Osteocyte (in vitro differentiated cells): ENCODE measurements around the gene TMBIM6. TPM values are rescaled to one million over a fixed set of nuclear protein-coding genes. Genes with fewer than 3 reads are reported as not detected.
"Not testable (repeated sequence)": the region's sequence is repeated elsewhere in the genome, so short reads cannot be mapped to it uniquely, and the experiment has no call there.

Experiments used
- DNase-seq: peaks from one replicate; pipeline ENCODE4 v3.0.0; 2021; ENCODE audit warnings: mixed read lengths; ENCODE audit not compliant: unreplicated experiment; ENCODE audit errors: extremely low spot score
- H3K27ac Mint-ChIP-seq: one replicate; pipeline ENCODE4 v1.8.0; 2021; ENCODE audit warnings: mild to moderate bottlenecking, mixed read lengths; ENCODE audit not compliant: unreplicated experiment
- H3K27me3 Mint-ChIP-seq: one replicate; pipeline ENCODE4 v1.8.0; 2021; ENCODE audit warnings: mixed read lengths; ENCODE audit not compliant: unreplicated experiment
- H3K36me3 Mint-ChIP-seq: one replicate; pipeline ENCODE4 v1.8.0; 2021; ENCODE audit warnings: mixed read lengths; ENCODE audit not compliant: unreplicated experiment
- H3K4me1 Mint-ChIP-seq: one replicate; pipeline ENCODE4 v1.8.0; 2021; ENCODE audit warnings: mixed read lengths; ENCODE audit not compliant: unreplicated experiment
- H3K4me3 Mint-ChIP-seq: one replicate; pipeline ENCODE4 v1.8.0; 2021; ENCODE audit warnings: mild to moderate bottlenecking, moderate library complexity, mixed read lengths; ENCODE audit not compliant: unreplicated experiment
- H3K9me3 Mint-ChIP-seq: one replicate; pipeline ENCODE4 v1.8.0; 2021; ENCODE audit warnings: mixed read lengths; ENCODE audit not compliant: unreplicated experiment
- CTCF ChIP-seq: fragments of 200-600 bp; sonication (generic); IDR thresholded peaks from 2 replicates; pipeline ENCODE4 v1.5.0; 2021; ENCODE audit warnings: antibody characterized with exemption, mild to moderate bottlenecking, moderate library complexity
- total RNA-seq: library from RNA; stranded (reverse); gene quantifications from 2 replicates; pipeline ENCODE4 v1.2.1, GENCODE V29; 2021

TMBIM6 gene
- total RNA-seq, 1 donor from 2014 or later, result 385 TPM

GRCh38 chr12:49777800-49778748 lies 36.7 kb downstream of the TMBIM6 start:
- H3K4me1 Mint-ChIP-seq, result peaks cover 7% of the 10 kb centered on the region
- peaks cover 15% of the 10 kb centered on the region for H3K27me3 Mint-ChIP-seq
- no peak overlapping the region for H3K4me3 Mint-ChIP-seq
- peak; percentile 71 for TF ChIP-seq CTCF
- no peaks in the 10 kb centered on the region for H3K9me3 Mint-ChIP-seq
- H3K36me3 Mint-ChIP-seq, result no peaks in the 10 kb centered on the region
- no peak for DNase-seq
- H3K27ac Mint-ChIP-seq, result no peak overlapping the region

DNA sequence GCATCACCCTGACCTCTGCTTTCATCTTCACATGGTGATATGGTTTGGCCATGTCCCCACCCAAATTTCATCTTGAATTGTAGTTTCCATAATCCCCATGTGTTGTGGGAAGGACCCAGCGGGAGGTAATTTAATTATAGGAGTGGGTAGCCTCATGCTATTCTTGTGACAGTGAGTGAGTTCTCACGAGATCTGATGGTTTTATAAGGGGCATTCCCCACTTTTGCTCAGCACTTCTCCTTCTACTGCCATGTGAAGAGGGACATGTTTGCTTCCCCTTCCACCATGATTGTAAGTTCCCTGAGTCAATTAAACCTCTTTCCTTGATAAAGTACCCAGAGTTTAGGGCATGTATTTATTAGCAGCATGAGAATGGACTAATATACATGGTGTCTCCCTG lies 38.2 kb downstream of the TMBIM6 start:
- Mint-ChIP-seq H3K36me3 (no peaks in the 10 kb centered on the region), H3K27ac (no peak overlapping the region), H3K4me3 (no peak overlapping the region), H3K27me3 (peaks cover 15% of the 10 kb centered on the region), H3K4me1 (peaks cover 19% of the 10 kb centered on the region), H3K9me3 (no peaks in the 10 kb centered on the region)
- TF ChIP-seq CTCF, result no peak
- DNase-seq, result no peak

GRCh38 chr12:49780914-49781313 lies 39.6 kb downstream of the TMBIM6 start:
- DNase-seq, H3K4me3 Mint-ChIP-seq, H3K36me3 Mint-ChIP-seq, H3K9me3 Mint-ChIP-seq, H3K27ac Mint-ChIP-seq: not testable (repeated sequence)
- peaks cover 15% of the 10 kb centered on the region for H3K27me3 Mint-ChIP-seq
- peaks cover 23% of the 10 kb centered on the region for H3K4me1 Mint-ChIP-seq

DNA sequence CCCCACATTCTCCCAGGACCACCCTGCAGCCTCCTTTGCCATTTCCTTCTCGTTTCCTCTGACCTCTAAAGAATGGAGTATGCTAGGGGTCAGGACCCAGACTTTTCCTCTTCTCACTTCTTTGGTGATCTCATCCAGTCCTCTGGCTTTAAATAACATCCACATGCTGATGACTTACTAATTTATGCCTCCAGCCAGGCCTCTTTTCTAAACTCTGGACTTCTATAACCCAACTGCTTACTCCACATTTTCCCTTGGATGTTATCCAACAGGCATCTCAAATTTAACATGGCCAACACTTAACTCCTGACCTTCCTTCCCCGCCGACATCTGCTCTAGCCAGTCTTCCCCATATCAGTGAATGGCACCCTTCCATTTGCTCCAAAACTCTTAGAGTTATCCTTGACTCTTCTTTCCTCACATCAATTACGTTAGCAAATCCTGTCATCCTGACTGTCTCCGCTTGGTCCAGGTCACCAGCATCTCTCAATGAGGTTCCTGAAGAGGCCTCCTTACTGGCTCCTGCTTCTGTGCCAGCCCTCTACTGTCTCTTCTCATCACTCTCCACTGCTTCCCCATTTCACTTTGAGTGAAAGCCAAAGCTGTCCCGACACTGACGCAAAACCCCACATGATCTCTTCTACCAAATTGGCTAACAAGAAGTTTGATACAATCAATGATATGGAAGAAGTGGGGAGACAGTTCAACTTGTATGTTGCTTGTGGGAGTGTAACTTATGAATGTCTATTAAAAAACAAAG lies 42.7 kb downstream of the TMBIM6 start:
- H3K4me3 Mint-ChIP-seq, result no peak overlapping the region
- H3K27ac Mint-ChIP-seq, result peak overlapping the region; percentile 73
- no peak for TF ChIP-seq CTCF

DNA sequence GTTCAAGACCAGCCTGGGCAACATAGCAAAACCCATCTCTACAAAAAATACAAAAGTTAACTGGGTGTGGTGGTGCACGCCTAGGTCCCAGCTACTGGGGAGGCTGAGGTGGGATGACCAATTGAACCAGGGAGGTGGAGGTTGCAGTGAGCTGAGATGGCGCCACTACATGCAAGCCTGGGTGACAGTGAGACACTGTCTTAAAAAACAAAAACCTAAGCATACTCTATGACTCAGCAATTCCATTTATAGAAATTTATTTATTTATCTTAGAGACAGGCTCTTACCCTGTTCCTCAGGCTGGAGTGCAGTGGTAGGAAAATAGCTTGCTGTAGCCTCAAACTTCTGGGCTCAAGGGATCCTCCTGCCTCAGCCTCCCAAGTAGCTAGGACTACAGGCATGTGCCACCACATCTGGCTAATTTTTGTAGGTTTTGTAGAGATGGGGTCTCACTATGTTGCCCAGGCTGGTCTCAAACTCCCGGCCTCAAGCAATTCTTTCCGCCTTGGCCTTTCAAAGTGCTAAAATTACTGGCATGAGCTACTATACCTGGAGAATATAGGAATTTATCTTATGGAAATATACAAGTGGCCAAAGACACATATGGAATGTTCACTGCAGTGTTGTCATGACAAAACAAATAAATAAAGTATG lies 43.5 kb downstream of the TMBIM6 start:
- Mint-ChIP-seq H3K27me3 (peaks cover 13% of the 10 kb centered on the region), H3K36me3 (peaks cover 3% of the 10 kb centered on the region), H3K4me1 (peaks cover 16% of the 10 kb centered on the region), H3K9me3 (peaks cover 5% of the 10 kb centered on the region), H3K27ac (peak overlapping the region; percentile 73), H3K4me3 (no peak overlapping the region)
- TF ChIP-seq CTCF, result no peak
- no peak for DNase-seq

More for the DNA sequence above, 42.7 kb downstream of the TMBIM6 start:
- DNase-seq, result no peak
- Mint-ChIP-seq H3K36me3 (peaks cover 3% of the 10 kb centered on the region), H3K9me3 (peaks cover 5% of the 10 kb centered on the region), H3K4me1 (peaks cover 16% of the 10 kb centered on the region), H3K27me3 (peaks cover 15% of the 10 kb centered on the region)
